PC-3 (cell line): ENCODE measurements around the gene KRT3. TPM values are rescaled to one million over a fixed set of nuclear protein-coding genes. Genes with fewer than 3 reads are reported as not detected.

Experiments used
- ATAC-seq: fragments of 200-7000 bp; cut with Tn5 transposase; 2 replicates; pipeline ENCODE4 v1.9.1; 2020; ENCODE audit warnings: mild to moderate bottlenecking, moderate library complexity
- BruUV-seq: library from RNA; stranded (reverse); fragments of 400-500 nt; replicated peaks from 2 replicates; lab custom pipeline; 2021; lab: Mats Ljungman, UMichigan
- CTCF ChIA-PET: fragments of 300-600 bp; sonication (Branson Sonifier 250); formaldehyde crosslinking; loops from one replicate; lab custom pipeline; 2022; ENCODE audit warnings: antibody characterized with exemption; lab: Charles Lee
- POLR2A ChIA-PET: fragments of 300-600 bp; sonication (Branson Sonifier 250); formaldehyde crosslinking; loops from one replicate; lab custom pipeline; 2022; ENCODE audit warnings: antibody characterized with exemption; ENCODE audit not compliant: unreplicated experiment; lab: Charles Lee
- DNase-seq: peaks from one replicate; pipeline ENCODE4 v3.0.0-alpha.2; 2015
- H2AFZ ChIP-seq: fragments of 300-600 bp; sonication (generic); 2 replicates; pipeline ENCODE4 v1.6.0; 2016; ENCODE audit warnings: antibody characterized with exemption, low read length
- H3F3A ChIP-seq: fragments of 300-600 bp; sonication (generic); one replicate; pipeline ENCODE4 v1.6.0; 2017; ENCODE audit warnings: antibody characterized with exemption, low read length, control low read depth, mild to moderate bottlenecking; ENCODE audit not compliant: unreplicated experiment
- H3K27ac ChIP-seq: fragments of 300-600 bp; sonication (generic); 2 replicates; pipeline ENCODE4 v1.5.1; 2016; ENCODE audit warnings: mild to moderate bottlenecking, low read length
- H3K27me3 ChIP-seq: fragments of 300-600 bp; sonication (generic); 2 replicates; pipeline ENCODE4 v1.6.1; 2016; ENCODE audit warnings: low read length, mixed read lengths
- H3K36me3 ChIP-seq: fragments of 300-600 bp; sonication (generic); 2 replicates; pipeline ENCODE4 v1.6.1; 2016; ENCODE audit warnings: low read depth, mixed run types, low read length, mixed read lengths
- H3K4me1 ChIP-seq: fragments of 300-600 bp; sonication (generic); 2 replicates; pipeline ENCODE4 v1.5.1; 2016; ENCODE audit warnings: low read length; ENCODE audit not compliant: insufficient read depth
- H3K4me2 ChIP-seq: fragments of 300-600 bp; sonication (generic); 2 replicates; pipeline ENCODE4 v1.6.0; 2016; ENCODE audit warnings: low read length
- H3K4me3 ChIP-seq: fragments of 300-600 bp; sonication (generic); 2 replicates; pipeline ENCODE4 v1.5.1; 2016; ENCODE audit warnings: mild to moderate bottlenecking, low read length, mixed read lengths
- H3K79me2 ChIP-seq: fragments of 300-600 bp; sonication (generic); 2 replicates; pipeline ENCODE4 v1.6.1; 2017; ENCODE audit warnings: low read length, mixed read lengths
- H3K9ac ChIP-seq: fragments of 300-600 bp; sonication (generic); 2 replicates; pipeline ENCODE4 v1.6.0; 2016; ENCODE audit warnings: mild to moderate bottlenecking, low read length
- H3K9me2 ChIP-seq: fragments of 300-600 bp; sonication (generic); replicated peaks from 2 replicates; pipeline ENCODE4 v1.6.1; 2016; ENCODE audit warnings: mixed run types, low read length, mixed read lengths
- H3K9me3 ChIP-seq: fragments of 300-600 bp; sonication (generic); 2 replicates; pipeline ENCODE4 v1.6.1; 2016; ENCODE audit warnings: low read length, mixed read lengths
- H4K20me1 ChIP-seq: fragments of 300-600 bp; sonication (generic); 2 replicates; pipeline ENCODE4 v1.6.1; 2016; ENCODE audit warnings: low read length, mixed read lengths
- EZH2 ChIP-seq: fragments of 300-600 bp; sonication (generic); IDR thresholded peaks from one replicate; pipeline ENCODE4 v1.6.1; 2017; ENCODE audit warnings: antibody characterized with exemption, mild to moderate bottlenecking, low read length; ENCODE audit not compliant: unreplicated experiment
- EZH2phosphoT487 ChIP-seq: fragments of 300-600 bp; sonication (generic); IDR thresholded peaks from 2 replicates; pipeline ENCODE4 v1.6.1; 2018; ENCODE audit warnings: mild to moderate bottlenecking, antibody characterized with exemption, low read length, borderline replicate concordance
- intact Hi-C: fragments of 100-400 bp; cut with micrococcal nuclease; formaldehyde crosslinking; loops from 2 replicates; pipeline ENCODE4 v1.9.0; 2023
- total RNA-seq: library from RNA; depleted of rRNA; stranded (reverse); fragments of >200 nt; gene quantifications from 2 replicates; pipeline ENCODE4 v1.2.3, GENCODE V29; 2014
- TF ChIP-seq, protein P1 (sequence below): fragments of 300-600 bp; sonication (generic); conservative IDR thresholded peaks from 2 replicates; pipeline ENCODE4 v1.5.1; 2017; ENCODE audit warnings: antibody characterized with exemption, low read depth, mild to moderate bottlenecking, low read length

The KRT3 gene
- total RNA-seq, 1 experiment from 2014 or later, result 0.33 TPM

DNA sequence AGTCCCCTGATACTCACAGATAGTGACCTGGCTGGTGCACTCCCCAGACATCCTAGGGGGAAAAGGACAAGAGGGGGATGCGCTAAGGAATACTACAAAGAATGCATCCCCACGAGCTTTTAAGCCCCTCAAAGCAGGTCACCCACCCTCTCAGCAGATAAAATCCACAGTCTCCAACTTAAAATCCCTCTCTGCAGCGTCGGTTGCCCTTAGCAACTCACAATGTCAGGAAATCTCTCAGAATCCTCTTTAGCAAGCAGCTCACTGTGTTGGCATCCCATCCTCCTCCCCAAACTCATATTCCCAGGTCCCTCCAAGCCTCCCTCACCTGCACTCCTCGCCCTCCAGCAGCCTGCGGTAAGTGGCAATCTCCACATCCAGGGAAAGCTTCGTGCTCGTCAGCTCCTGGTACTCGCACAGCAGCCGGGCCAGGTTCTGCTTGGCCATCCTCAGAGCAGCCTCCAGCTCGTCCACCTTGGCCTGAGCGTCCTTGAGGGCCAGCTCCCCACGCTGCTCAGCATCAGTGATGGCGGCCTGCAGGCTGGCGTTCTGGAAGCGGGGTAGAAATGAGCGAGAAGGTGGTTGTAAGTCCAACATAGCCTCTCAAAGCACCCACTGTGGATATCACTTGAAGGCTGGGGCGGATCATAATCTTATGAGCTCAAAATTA is 43.7 kb upstream of the KRT3 start:
- ChIA-PET CTCF (no interaction called here), POLR2A (no interaction called here)
- Histone ChIP-seq H3K4me3 (no peak overlapping the region), H3K36me3 (no peaks in the 10 kb centered on the region), H3K9ac (no peak overlapping the region), H3K4me2 (no peak overlapping the region), H3K4me1 (peaks cover 27% of the 10 kb centered on the region), H3K9me3 (no peaks in the 10 kb centered on the region), H2AFZ (no peak overlapping the region), H3K9me2 (no peaks in the 10 kb centered on the region), H3F3A (no peaks in the 10 kb centered on the region), H3K27ac (no peak overlapping the region), H4K20me1 (no peaks in the 10 kb centered on the region), H3K79me2 (no peaks in the 10 kb centered on the region), H3K27me3 (no peaks in the 10 kb centered on the region)
- DNase-seq (no peak), ATAC-seq (no peak)
- TF ChIP-seq, protein P1, sequence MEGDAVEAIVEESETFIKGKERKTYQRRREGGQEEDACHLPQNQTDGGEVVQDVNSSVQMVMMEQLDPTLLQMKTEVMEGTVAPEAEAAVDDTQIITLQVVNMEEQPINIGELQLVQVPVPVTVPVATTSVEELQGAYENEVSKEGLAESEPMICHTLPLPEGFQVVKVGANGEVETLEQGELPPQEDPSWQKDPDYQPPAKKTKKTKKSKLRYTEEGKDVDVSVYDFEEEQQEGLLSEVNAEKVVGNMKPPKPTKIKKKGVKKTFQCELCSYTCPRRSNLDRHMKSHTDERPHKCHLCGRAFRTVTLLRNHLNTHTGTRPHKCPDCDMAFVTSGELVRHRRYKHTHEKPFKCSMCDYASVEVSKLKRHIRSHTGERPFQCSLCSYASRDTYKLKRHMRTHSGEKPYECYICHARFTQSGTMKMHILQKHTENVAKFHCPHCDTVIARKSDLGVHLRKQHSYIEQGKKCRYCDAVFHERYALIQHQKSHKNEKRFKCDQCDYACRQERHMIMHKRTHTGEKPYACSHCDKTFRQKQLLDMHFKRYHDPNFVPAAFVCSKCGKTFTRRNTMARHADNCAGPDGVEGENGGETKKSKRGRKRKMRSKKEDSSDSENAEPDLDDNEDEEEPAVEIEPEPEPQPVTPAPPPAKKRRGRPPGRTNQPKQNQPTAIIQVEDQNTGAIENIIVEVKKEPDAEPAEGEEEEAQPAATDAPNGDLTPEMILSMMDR, result no peak
- TF ChIP-seq EZH2, result no peak
- TF ChIP-seq EZH2phosphoT487, result no peak
- intact Hi-C loops, result no loop called here
- no TSS peak for BruUV-seq

DNA sequence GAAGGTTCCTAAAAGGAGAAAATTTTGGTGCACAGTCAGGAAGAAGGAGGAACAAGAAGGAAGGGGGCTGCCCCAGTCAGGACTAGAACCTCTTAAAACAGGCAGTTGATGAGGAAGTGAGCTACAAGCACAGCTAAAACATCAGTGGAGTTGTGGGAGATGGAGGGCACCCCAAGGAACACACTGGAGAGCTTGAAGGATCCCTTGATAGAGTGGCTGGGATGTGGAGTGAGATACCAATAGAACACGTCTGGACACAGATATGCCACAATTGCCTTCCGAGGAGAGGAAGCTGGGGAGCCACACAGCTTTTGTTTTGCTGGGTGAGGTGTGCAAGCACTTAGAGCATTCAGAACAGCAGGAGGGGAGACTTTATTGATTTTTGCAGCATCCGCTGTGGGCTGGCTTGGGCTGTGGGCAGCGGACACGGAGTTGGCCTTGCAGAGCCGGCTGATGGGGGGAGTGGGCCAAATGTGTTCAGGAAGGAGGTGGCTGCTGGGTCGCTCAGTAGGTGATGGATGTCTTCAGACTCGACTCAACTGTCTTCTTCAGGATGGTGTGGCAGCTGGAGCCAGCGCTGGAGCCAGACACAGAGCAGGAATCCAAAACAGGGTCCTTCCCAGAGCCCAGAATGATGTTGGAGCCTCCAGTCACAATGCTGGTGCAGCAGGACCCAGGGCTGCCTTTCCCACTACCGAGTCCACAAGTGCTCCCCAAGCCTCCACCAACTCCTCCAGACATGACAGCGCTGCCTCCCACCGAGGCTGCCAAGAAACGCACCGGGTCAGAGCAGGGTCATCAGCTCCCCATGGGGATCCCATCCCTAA is 42.9 kb upstream of the KRT3 start:
- intact Hi-C loops, result no loop called here
- H3K79me2 ChIP-seq, result no peaks in the 10 kb centered on the region
- no peak overlapping the region for H3K27ac ChIP-seq
- H3K9me2 ChIP-seq, result no peaks in the 10 kb centered on the region
- DNase-seq (no peak), ATAC-seq (no peak)
- POLR2A ChIA-PET, result no interaction called here
- no peaks in the 10 kb centered on the region for H4K20me1 ChIP-seq
- no peaks in the 10 kb centered on the region for H3K9me3 ChIP-seq
- no peak overlapping the region for H3K4me3 ChIP-seq
- H3K36me3 ChIP-seq, result no peaks in the 10 kb centered on the region
- H2AFZ ChIP-seq, result no peak overlapping the region
- no peak overlapping the region for H3K9ac ChIP-seq
- CTCF ChIA-PET, result no interaction called here
- BruUV-seq, result no TSS peak
- no peaks in the 10 kb centered on the region for H3F3A ChIP-seq
- TF ChIP-seq, protein P1, result no peak
- TF ChIP-seq EZH2phosphoT487, result no peak
- TF ChIP-seq EZH2, result no peak
- H3K4me2 ChIP-seq, result no peak overlapping the region
- H3K27me3 ChIP-seq, result no peaks in the 10 kb centered on the region
- peaks cover 27% of the 10 kb centered on the region for H3K4me1 ChIP-seq
